Stimulated activated naive CD8-positive, alpha-beta T cell treated with anti-CD3 and anti-CD28 coated beads, Interleukin-15, Interleukin-2, amounts not matched to agents 100 ng/mL and 50 ng/mL, for 24 hours (primary cell): ENCODE measurements around the gene ANKRD33.
A peak's percentile ranks its signal among the peaks of the same experiment; 100 is the strongest.

Source experiments
- H3K27ac Mint-ChIP-seq: one replicate; pipeline ENCODE4 v1.8.0; 2021; ENCODE audit warnings: mild to moderate bottlenecking, mixed read lengths
- H3K27me3 Mint-ChIP-seq: one replicate; pipeline ENCODE4 v1.8.0; 2021; ENCODE audit warnings: mixed read lengths
- H3K36me3 Mint-ChIP-seq: one replicate; pipeline ENCODE4 v1.8.0; 2021; ENCODE audit warnings: low read depth, mixed read lengths
- H3K4me1 Mint-ChIP-seq: one replicate; pipeline ENCODE4 v1.8.0; 2021; ENCODE audit warnings: low read depth, mixed read lengths
- H3K4me3 Mint-ChIP-seq: one replicate; pipeline ENCODE4 v1.8.0; 2021; ENCODE audit warnings: mild to moderate bottlenecking, mixed read lengths
- H3K9me3 Mint-ChIP-seq: one replicate; pipeline ENCODE4 v1.8.0; 2021; ENCODE audit warnings: mixed read lengths

ANKRD33 gene

GRCh38 chr12:51923506-51924365 lies 35.8 kb downstream of the ANKRD33 start:
- Mint-ChIP-seq H3K27me3 (peaks cover 4% of the 10 kb centered on the region), H3K4me1 (peaks cover 10% of the 10 kb centered on the region), H3K4me3 (no peak overlapping the region), H3K9me3 (no peaks in the 10 kb centered on the region), H3K36me3 (no peaks in the 10 kb centered on the region), H3K27ac (peak overlapping the region; percentile 21)

GRCh38 chr12:51924551-51925319 lies 36.8 kb downstream of the ANKRD33 start:
- Mint-ChIP-seq H3K27ac (no peak overlapping the region), H3K4me1 (peaks cover 10% of the 10 kb centered on the region), H3K4me3 (no peak overlapping the region), H3K9me3 (no peaks in the 10 kb centered on the region), H3K27me3 (peaks cover 4% of the 10 kb centered on the region), H3K36me3 (no peaks in the 10 kb centered on the region)

- Mint-ChIP-seq H3K4me3 (no peak overlapping the region), H3K9me3 (no peaks in the 10 kb centered on the region), H3K27ac (no peak overlapping the region), H3K36me3 (no peaks in the 10 kb centered on the region), H3K27me3 (peaks cover 4% of the 10 kb centered on the region), H3K4me1 (peaks cover 10% of the 10 kb centered on the region)
Measured at GRCh38 chr12:51925346-51926063, 37.6 kb downstream of the ANKRD33 start.

- H3K4me3 Mint-ChIP-seq: no peak overlapping the region
- H3K27ac Mint-ChIP-seq: no peak overlapping the region
- no peaks in the 10 kb centered on the region for H3K9me3 Mint-ChIP-seq
- H3K4me1 Mint-ChIP-seq: peaks cover 10% of the 10 kb centered on the region
- no peaks in the 10 kb centered on the region for H3K36me3 Mint-ChIP-seq
- H3K27me3 Mint-ChIP-seq: peaks cover 4% of the 10 kb centered on the region
Measured at GRCh38 chr12:51926064-51926632, 38.2 kb downstream of the ANKRD33 start.

DNA sequence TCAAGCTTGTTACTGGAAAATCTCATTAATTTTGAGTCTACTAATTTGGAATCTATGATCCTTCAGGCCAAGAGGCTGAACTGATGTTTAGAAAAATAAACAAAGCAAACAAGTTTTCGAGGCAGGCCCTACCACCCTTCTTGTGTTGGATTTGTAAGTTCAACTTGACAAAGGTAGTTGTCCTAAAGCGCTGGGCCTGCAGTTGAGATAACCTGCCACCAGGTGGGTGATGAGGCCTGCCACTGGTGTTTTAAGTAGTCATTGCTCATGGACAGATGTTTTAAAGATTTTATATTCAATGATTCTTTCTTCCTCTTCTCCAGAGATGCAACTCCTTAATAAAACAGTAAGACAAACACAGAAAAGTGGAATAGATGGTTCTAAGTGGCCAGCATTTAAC lies 38.8 kb downstream of the ANKRD33 start:
- Mint-ChIP-seq H3K9me3 (no peaks in the 10 kb centered on the region), H3K27me3 (peaks cover 4% of the 10 kb centered on the region), H3K4me3 (no peak overlapping the region), H3K36me3 (no peaks in the 10 kb centered on the region), H3K4me1 (peaks cover 10% of the 10 kb centered on the region), H3K27ac (no peak overlapping the region)

- Mint-ChIP-seq H3K27ac (no peak overlapping the region), H3K9me3 (no peaks in the 10 kb centered on the region), H3K4me1 (no peaks in the 10 kb centered on the region), H3K4me3 (no peak overlapping the region), H3K36me3 (no peaks in the 10 kb centered on the region), H3K27me3 (no peaks in the 10 kb centered on the region)
Measured at GRCh38 chr12:51932218-51933076, 44.5 kb downstream of the ANKRD33 start.

GRCh38 chr12:51934080-51934479 lies 46.2 kb downstream of the ANKRD33 start:
- no peaks in the 10 kb centered on the region for H3K36me3 Mint-ChIP-seq
- H3K9me3 Mint-ChIP-seq: no peaks in the 10 kb centered on the region
- H3K4me3 Mint-ChIP-seq: no peak overlapping the region
- H3K27ac Mint-ChIP-seq: no peak overlapping the region
- no peaks in the 10 kb centered on the region for H3K4me1 Mint-ChIP-seq
- no peaks in the 10 kb centered on the region for H3K27me3 Mint-ChIP-seq

GRCh38 chr12:51937926-51938325 lies 50.0 kb downstream of the ANKRD33 start:
- Mint-ChIP-seq H3K9me3 (no peaks in the 10 kb centered on the region), H3K36me3 (no peaks in the 10 kb centered on the region), H3K27me3 (no peaks in the 10 kb centered on the region), H3K27ac (no peak overlapping the region), H3K4me3 (no peak overlapping the region), H3K4me1 (no peaks in the 10 kb centered on the region)

- Mint-ChIP-seq H3K9me3 (no peaks in the 10 kb centered on the region), H3K4me3 (no peak overlapping the region), H3K27ac (no peak overlapping the region), H3K4me1 (no peaks in the 10 kb centered on the region), H3K36me3 (no peaks in the 10 kb centered on the region), H3K27me3 (no peaks in the 10 kb centered on the region)
Measured at GRCh38 chr12:51938726-51939125, 50.8 kb downstream of the ANKRD33 start.

DNA sequence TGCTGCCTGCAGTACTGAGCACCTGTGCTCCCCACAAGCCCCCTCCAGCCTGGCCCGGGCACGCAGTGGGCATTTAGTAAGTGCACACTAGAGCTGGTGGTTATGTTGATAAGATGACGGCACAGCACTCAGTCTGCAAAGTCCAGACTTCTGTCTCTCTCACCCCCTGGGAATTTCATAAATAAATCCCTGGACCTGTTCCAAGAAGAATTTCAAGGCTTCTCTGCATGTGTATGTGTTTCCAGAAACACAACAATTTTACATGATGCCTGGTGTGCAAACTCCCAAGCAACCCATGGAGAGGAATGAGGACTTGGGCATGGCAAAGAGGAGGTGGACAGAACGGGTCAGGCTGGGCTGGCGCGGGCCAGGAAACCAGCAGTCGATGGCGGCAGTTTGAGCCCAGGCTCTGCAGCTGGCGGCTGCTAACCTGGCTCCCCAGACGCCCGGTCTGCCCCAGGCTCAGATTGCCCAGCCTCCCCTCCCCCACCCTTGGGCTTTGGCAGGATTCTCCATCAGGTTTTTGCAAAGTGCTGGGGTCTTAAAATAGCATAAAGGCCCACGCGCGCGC lies 53.2 kb downstream of the ANKRD33 start:
- Mint-ChIP-seq H3K27me3 (peaks cover 4% of the 10 kb centered on the region), H3K4me1 (no peaks in the 10 kb centered on the region), H3K9me3 (peaks cover 12% of the 10 kb centered on the region), H3K4me3 (no peak overlapping the region), H3K27ac (no peak overlapping the region), H3K36me3 (peaks cover 4% of the 10 kb centered on the region)
